ENCODE data around the gene EPB41.

DNA sequence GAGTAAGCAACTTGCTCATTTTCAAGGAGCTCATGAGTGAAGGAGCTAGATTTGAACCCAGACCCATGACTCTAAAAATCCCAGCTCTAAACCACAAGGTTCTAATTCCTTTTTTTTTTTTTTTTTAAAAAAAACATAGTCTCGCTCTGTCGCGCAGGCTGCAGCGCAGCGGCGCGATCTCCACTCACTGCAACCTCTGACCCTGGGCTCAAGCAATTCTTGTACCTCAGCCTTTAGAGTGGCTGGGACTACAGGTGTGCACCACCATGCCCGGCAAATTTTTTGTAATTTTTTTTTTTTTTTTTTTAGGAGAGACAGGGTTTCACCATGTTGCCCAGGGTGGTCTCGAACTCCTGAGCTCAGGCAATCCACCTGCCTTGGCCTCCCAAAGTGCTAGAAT, 253.5 kb downstream of the EPB41 start:
- TF ChIP-seq, protein P1, sequence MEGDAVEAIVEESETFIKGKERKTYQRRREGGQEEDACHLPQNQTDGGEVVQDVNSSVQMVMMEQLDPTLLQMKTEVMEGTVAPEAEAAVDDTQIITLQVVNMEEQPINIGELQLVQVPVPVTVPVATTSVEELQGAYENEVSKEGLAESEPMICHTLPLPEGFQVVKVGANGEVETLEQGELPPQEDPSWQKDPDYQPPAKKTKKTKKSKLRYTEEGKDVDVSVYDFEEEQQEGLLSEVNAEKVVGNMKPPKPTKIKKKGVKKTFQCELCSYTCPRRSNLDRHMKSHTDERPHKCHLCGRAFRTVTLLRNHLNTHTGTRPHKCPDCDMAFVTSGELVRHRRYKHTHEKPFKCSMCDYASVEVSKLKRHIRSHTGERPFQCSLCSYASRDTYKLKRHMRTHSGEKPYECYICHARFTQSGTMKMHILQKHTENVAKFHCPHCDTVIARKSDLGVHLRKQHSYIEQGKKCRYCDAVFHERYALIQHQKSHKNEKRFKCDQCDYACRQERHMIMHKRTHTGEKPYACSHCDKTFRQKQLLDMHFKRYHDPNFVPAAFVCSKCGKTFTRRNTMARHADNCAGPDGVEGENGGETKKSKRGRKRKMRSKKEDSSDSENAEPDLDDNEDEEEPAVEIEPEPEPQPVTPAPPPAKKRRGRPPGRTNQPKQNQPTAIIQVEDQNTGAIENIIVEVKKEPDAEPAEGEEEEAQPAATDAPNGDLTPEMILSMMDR (IDR thresholded peaks at IDR 0.05) = no peak
- TF ChIP-seq POLR2A (IDR thresholded peaks at IDR 0.05) = no peak
